Skeletal muscle tissue (tissue), 4 donors: ENCODE measurements around the gene PRKCA. TPM values are rescaled to one million over a fixed set of nuclear protein-coding genes. Genes with fewer than 3 reads are reported as not detected.

ENCODE experiments used
- H3K27ac ChIP-seq: one replicate; pipeline ENCODE4 v1.7.0; 2013; ENCODE audit warnings: mild to moderate bottlenecking, low read depth, low read length, inconsistent platforms
- H3K27me3 ChIP-seq, 3 donors: one replicate each; pipeline ENCODE4 v1.7.0; 2013; ENCODE audit warnings: low read length in 3 of 3; ENCODE audit not compliant: control insufficient read depth in 3 of 3, insufficient read depth in 3 of 3
- H3K36me3 ChIP-seq, 3 donors: one replicate each; pipeline ENCODE4 v1.7.0; 2013; ENCODE audit warnings: low read length in 3 of 3; ENCODE audit not compliant: control insufficient read depth in 3 of 3, insufficient read depth in 3 of 3
- H3K4me1 ChIP-seq, 3 donors: one replicate each; pipeline ENCODE4 v1.7.0; 2013; ENCODE audit warnings: low read length in 3 of 3, mild to moderate bottlenecking in 3 of 3; ENCODE audit not compliant: control insufficient read depth in 3 of 3, insufficient read depth in 3 of 3
- H3K4me3 ChIP-seq, 3 donors: one replicate each; pipeline ENCODE4 v1.7.0; 2013; ENCODE audit warnings: low read length in 3 of 3
- H3K9ac ChIP-seq, 3 donors: one replicate each; pipeline ENCODE4 v1.7.0; 2013; ENCODE audit warnings: low read length in 3 of 3, mild to moderate bottlenecking in 3 of 3, moderate library complexity in 2 of 3, low read depth in 1 of 3
- H3K9me3 ChIP-seq, 3 donors: one replicate each; pipeline ENCODE4 v1.7.0; 2013; ENCODE audit warnings: low read length in 3 of 3; ENCODE audit not compliant: control insufficient read depth in 3 of 3
- total RNA-seq: library from RNA; depleted of rRNA; stranded (reverse); fragments of >200 nt; gene quantifications from one replicate; pipeline ENCODE4 v1.2.3, GENCODE V29; 2014
- donor health status: Osteomylitis.

The PRKCA gene
- total RNA-seq, 1 donor from 2014 or later, result 2.1 TPM

DNA sequence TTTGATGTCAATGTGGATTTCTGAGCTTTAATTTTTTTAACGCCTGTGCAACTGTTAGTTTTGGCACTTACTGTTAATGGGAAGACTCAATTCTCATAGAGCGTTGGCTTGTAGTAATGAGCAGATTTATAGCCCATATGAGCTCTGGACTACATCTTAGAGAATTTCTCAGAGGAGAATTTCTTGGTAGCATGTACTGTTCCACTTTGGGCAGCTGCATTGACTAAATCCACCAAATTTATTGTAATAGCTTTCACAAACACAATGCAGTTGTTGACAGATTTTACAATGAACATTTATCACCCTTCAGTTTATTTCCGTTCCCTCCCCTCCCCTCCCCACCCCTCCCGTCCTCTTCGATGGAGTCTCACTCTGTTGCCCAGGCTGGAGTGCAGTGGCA, 193.9 kb downstream of the PRKCA start:
- H3K27me3 ChIP-seq, result no peaks in the 10 kb centered on the region
- H3K27ac ChIP-seq, result no peak overlapping the region
- H3K4me1 ChIP-seq, result no peaks in the 10 kb centered on the region
- H3K9ac ChIP-seq, result no peak overlapping the region
- H3K36me3 ChIP-seq, result no peaks in the 10 kb centered on the region
- no peak overlapping the region for H3K4me3 ChIP-seq
- no peaks in the 10 kb centered on the region for H3K9me3 ChIP-seq

DNA sequence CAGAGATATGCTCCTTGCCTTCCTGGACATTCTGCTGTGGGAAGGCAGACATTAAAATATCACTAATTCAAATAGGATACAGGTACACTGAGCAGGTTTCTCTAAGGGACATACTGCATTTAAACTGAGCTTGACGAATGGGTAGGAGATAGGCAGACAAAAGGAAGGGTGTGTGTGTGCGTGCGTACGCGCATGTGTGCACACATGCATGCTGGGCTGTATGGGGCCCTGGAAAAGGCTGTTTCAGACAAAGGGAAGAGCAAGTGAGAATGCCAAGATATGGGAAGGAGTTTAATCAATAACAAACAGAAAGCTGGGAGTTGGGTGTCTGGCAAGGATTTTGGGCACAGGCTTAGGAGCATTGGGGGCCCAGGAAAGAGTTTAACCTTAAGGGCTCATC, 196.2 kb downstream of the PRKCA start:
- Histone ChIP-seq H3K36me3 (no peaks in the 10 kb centered on the region), H3K27ac (no peak overlapping the region), H3K9me3 (no peaks in the 10 kb centered on the region), H3K4me1 (no peaks in the 10 kb centered on the region), H3K4me3 (no peak overlapping the region), H3K9ac (no peak overlapping the region), H3K27me3 (no peaks in the 10 kb centered on the region)

DNA sequence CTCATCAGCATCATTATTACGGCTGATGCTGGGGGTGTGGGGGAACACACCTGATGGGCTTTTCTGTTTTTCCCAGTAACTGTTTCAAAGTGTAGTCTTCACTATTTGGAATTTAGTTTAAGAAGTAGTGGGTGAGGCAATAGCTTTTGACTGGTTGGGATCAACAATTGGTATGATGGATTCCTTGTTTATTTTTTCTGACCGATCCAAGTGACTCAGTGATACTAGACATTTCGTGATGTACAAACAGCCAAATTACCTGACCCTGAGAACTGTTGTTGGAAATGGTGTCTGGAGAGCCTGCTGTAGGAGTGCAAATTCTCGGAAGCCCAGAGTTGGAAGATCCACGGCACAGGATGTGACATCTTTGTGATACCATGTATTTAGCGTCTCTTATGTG, 204.2 kb downstream of the PRKCA start:
- Histone ChIP-seq H3K9me3 (no peaks in the 10 kb centered on the region), H3K4me3 (no peak overlapping the region), H3K27ac (no peak overlapping the region)

GRCh38 chr17:66507103-66507923, 204.9 kb downstream of the PRKCA start:
- Histone ChIP-seq H3K4me3 (no peak overlapping the region), H3K9me3 (no peaks in the 10 kb centered on the region), H3K27me3 (no peaks in the 10 kb centered on the region), H3K9ac (no peak overlapping the region), H3K27ac (no peak overlapping the region), H3K36me3 (no peaks in the 10 kb centered on the region), H3K4me1 (peaks cover 0 to 7% (median 6%) of the 10 kb centered on the region in 3 donors)

More for the DNA sequence above, 204.2 kb downstream of the PRKCA start:
- Histone ChIP-seq H3K27me3 (no peaks in the 10 kb centered on the region), H3K36me3 (no peaks in the 10 kb centered on the region), H3K9ac (no peak overlapping the region), H3K4me1 (peaks cover 0 to 7% (median 6%) of the 10 kb centered on the region in 3 donors)

GRCh38 chr17:66507982-66508760, 205.8 kb downstream of the PRKCA start:
- Histone ChIP-seq H3K27ac (no peak overlapping the region), H3K9ac (no peak overlapping the region), H3K9me3 (no peaks in the 10 kb centered on the region), H3K36me3 (no peaks in the 10 kb centered on the region), H3K4me1 (peaks cover 0 to 7% (median 6%) of the 10 kb centered on the region in 3 donors), H3K27me3 (no peaks in the 10 kb centered on the region), H3K4me3 (no peak overlapping the region)

GRCh38 chr17:66508896-66509844, 206.8 kb downstream of the PRKCA start:
- H3K9ac ChIP-seq, result no peak overlapping the region
- H3K9me3 ChIP-seq, result no peaks in the 10 kb centered on the region
- no peak overlapping the region for H3K27ac ChIP-seq

DNA sequence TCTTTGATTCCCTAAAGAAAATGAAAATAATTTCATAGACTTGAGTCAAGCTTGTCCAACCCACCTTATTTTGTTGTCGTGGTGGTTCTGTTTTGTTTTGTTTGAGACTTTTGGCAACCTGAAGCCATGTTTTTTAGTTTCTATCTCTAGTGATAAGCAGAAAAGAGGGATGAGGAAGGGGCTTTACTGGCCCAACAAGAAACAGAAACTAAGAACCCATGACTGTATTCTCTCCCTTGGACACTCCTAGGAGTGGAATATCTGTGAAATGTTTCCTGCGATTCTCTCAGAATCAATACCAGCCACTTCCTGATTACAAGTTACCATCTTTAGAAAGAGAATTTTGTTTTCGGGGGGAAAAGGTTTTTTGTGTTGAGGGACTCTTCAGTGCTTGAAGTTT, 207.5 kb downstream of the PRKCA start:
- no peak overlapping the region for H3K27ac ChIP-seq

More at GRCh38 chr17:66508896-66509844, 206.8 kb downstream of the PRKCA start:
- Histone ChIP-seq H3K4me3 (no peak overlapping the region), H3K36me3 (no peaks in the 10 kb centered on the region), H3K27me3 (no peaks in the 10 kb centered on the region), H3K4me1 (peaks cover 0 to 7% (median 6%) of the 10 kb centered on the region in 3 donors)

DNA sequence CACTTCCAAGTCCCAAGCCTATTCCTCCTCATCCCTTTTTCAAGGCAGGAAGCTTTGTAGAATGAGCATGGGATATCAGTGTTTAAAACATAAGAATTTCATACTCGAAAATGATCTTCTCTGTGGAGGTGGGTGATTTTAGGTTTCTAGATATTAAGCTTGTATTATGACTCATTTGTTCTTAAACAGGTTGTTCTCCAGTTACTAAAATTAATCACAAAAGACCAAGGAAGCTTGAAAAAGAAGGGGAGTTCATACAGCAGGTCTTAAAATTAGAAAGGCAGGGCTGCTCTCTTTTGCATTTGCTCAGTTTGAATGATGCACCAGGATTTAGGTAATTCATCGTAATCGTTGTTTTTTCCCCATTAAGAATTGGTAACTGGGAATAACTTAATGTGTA, 208.7 kb downstream of the PRKCA start:
- no peaks in the 10 kb centered on the region for H3K27me3 ChIP-seq
- H3K4me1 ChIP-seq, result peaks cover 0 to 7% (median 6%) of the 10 kb centered on the region in 3 donors

More for the DNA sequence above, 207.5 kb downstream of the PRKCA start:
- Histone ChIP-seq H3K36me3 (no peaks in the 10 kb centered on the region), H3K9ac (no peak overlapping the region), H3K4me3 (no peak overlapping the region), H3K27me3 (no peaks in the 10 kb centered on the region), H3K9me3 (no peaks in the 10 kb centered on the region), H3K4me1 (peaks cover 0 to 7% (median 6%) of the 10 kb centered on the region in 3 donors)

DNA sequence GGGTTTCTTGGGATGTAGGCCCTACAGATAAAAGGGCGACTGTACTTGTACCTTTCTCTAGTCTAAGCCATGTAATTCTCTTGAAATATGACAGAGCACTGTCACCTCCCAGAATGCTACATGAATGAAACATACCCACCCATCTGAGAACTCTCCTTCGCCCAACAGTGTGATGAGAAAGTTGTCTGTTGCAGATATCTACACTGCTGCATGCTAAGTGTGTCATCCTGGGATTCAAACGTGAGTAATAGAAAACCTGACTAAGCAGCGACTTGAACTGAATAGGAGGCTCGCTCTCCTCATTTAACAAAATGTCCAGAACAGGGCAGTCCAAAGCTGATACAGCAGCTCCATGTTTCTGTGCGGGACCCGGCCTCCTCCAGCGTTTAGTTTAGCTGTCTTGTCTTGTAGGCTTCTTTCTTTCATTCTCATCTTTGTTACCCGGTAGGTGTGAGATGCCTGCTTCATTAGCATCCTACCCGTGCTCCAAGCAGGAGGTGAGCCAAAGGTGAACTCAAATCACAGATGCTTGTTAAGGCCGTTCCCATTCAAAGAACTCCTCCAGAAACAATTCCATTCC, 211.9 kb downstream of the PRKCA start:
- Histone ChIP-seq H3K27ac (no peak overlapping the region), H3K9me3 (no peaks in the 10 kb centered on the region), H3K36me3 (no peaks in the 10 kb centered on the region), H3K9ac (no peak overlapping the region), H3K27me3 (no peaks in the 10 kb centered on the region), H3K4me1 (peaks cover 2 to 10% (median 6%) of the 10 kb centered on the region in 3 donors), H3K4me3 (no peak overlapping the region)

More for the DNA sequence above, 208.7 kb downstream of the PRKCA start:
- Histone ChIP-seq H3K4me3 (no peak overlapping the region), H3K9me3 (no peaks in the 10 kb centered on the region), H3K27ac (no peak overlapping the region), H3K9ac (no peak overlapping the region), H3K36me3 (no peaks in the 10 kb centered on the region)
